ENCODE data around the gene PALLD.

GRCh38 chr4:168565130-168565529 is 68.3 kb downstream of the PALLD start:
- TF ChIP-seq ZNF142 (CRISPR knock-in tag; IDR thresholded peaks at IDR 0.05) (no peak), GATA4 (IDR thresholded peaks at IDR 0.05; ENCODE audit: borderline replicate concordance, low read depth) (no peak), CTCF (CRISPR knock-in tag; IDR thresholded peaks at IDR 0.05) (no peak), PATZ1 (CRISPR knock-in tag; IDR thresholded peaks at IDR 0.05) (no peak), POLR2A (IDR thresholded peaks at IDR 0.05; ENCODE audit: insufficient read depth in 1 of 2, low read depth in 2 of 2, low read length in 2 of 2) (no peak), MAX (IDR thresholded peaks at IDR 0.05) (no peak), TAF1 (CRISPR knock-in tag; IDR thresholded peaks at IDR 0.05) (no peak), TARDBP (CRISPR knock-in tag; IDR thresholded peaks at IDR 0.05) (no peak)
